ENCODE data around the gene BAIAP2. TPM values are rescaled to one million over a fixed set of nuclear protein-coding genes. Genes with fewer than 3 reads are reported as not detected.
"Not testable (repeated sequence)": the region's sequence is repeated elsewhere in the genome, so short reads cannot be mapped to it uniquely, and the experiment has no call there.

The BAIAP2 gene
- total RNA-seq, 1 experiment from 2014 or later, result 58.0 TPM

GRCh38 chr17:81153340-81153803, 118.4 kb downstream of the BAIAP2 start:
- CTCF ChIA-PET, result no interaction called here
- intact Hi-C loops (cut with micrococcal nuclease; ENCODE audit: unreplicated experiment), result no loop called here
- Mint-ChIP-seq H3K4me1 (ENCODE audit: low read depth, unreplicated experiment) (no peaks in the 10 kb centered on the region), H3K4me3 (ENCODE audit: low read depth, unreplicated experiment) (no peak overlapping the region), H3K27me3 (ENCODE audit: unreplicated experiment) (peaks cover 71% of the 10 kb centered on the region), H3K36me3 (ENCODE audit: insufficient read depth, unreplicated experiment) (no peaks in the 10 kb centered on the region), H3K27ac (ENCODE audit: unreplicated experiment) (no peak overlapping the region), H3K9me3 (ENCODE audit: low read depth, unreplicated experiment) (no peaks in the 10 kb centered on the region)
- no peak for TF ChIP-seq CTCF (IDR thresholded peaks at IDR 0.05; ENCODE audit: unreplicated experiment)
- no TSS peak for BruUV-seq (replicated peaks)
- DNase-seq, result no peak

DNA sequence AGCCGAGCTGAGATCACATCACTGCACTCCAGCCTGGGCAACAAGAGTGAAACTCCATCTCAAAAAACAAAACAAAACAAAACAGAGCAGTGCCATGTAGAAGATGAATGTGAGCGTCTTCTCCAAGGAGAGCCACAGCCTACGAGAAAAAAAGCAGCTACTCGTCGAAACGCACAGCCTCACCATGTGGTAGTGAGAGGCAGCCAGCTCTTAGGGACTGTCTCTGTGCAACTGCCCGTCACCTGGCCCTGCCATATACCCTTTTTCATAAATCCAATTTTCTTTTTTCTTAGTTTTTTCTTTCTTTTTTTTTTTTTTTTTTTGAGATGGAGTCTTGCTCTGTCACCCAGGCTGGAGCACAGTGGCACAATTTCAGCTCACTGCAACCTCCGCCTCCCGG, 119.1 kb downstream of the BAIAP2 start:
- H3K27ac Mint-ChIP-seq (ENCODE audit: unreplicated experiment); BruUV-seq (replicated peaks); DNase-seq; H3K4me3 Mint-ChIP-seq (ENCODE audit: low read depth, unreplicated experiment); H3K36me3 Mint-ChIP-seq (ENCODE audit: insufficient read depth, unreplicated experiment); intact Hi-C loops (cut with micrococcal nuclease; ENCODE audit: unreplicated experiment); H3K4me1 Mint-ChIP-seq (ENCODE audit: low read depth, unreplicated experiment); H3K9me3 Mint-ChIP-seq (ENCODE audit: low read depth, unreplicated experiment): not testable (repeated sequence)
- CTCF ChIA-PET, result interaction anchor here (0.7 kb wide), 1 partner anchor 11 kb away, joined by 4 read pairs; no protein-coding TSS in a partner anchor
- peaks cover 71% of the 10 kb centered on the region for H3K27me3 Mint-ChIP-seq (ENCODE audit: unreplicated experiment)

DNA sequence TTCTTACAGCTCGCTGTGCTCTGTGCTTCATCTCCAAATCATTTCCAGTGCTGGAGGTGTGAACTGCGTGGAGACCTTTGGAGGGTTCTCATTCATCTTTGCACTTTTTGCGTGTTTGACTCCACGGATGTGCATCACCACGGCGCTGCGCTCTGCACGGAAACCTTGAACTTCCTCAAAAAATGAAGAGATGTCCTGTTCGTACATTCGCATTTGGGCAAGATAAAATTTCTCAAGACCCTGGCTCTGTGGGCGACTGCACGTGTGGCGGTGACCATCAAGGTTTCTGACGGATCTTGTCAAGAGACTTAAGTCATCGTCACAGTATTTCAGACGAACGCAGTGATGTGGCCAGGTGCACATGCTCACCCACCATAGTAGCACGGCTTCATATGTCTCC, 120.0 kb downstream of the BAIAP2 start:
- Mint-ChIP-seq H3K27me3 (ENCODE audit: unreplicated experiment) (peaks cover 67% of the 10 kb centered on the region), H3K36me3 (ENCODE audit: insufficient read depth, unreplicated experiment) (no peaks in the 10 kb centered on the region), H3K4me1 (ENCODE audit: low read depth, unreplicated experiment) (no peaks in the 10 kb centered on the region), H3K9me3 (ENCODE audit: low read depth, unreplicated experiment) (no peaks in the 10 kb centered on the region), H3K27ac (ENCODE audit: unreplicated experiment) (no peak overlapping the region), H3K4me3 (ENCODE audit: low read depth, unreplicated experiment) (no peak overlapping the region)
- no peak for TF ChIP-seq CTCF (IDR thresholded peaks at IDR 0.05; ENCODE audit: unreplicated experiment)
- intact Hi-C loops (cut with micrococcal nuclease; ENCODE audit: unreplicated experiment), result no loop called here
- DNase-seq, result no peak
- no TSS peak for BruUV-seq (replicated peaks)
- CTCF ChIA-PET, result no interaction called here

DNA sequence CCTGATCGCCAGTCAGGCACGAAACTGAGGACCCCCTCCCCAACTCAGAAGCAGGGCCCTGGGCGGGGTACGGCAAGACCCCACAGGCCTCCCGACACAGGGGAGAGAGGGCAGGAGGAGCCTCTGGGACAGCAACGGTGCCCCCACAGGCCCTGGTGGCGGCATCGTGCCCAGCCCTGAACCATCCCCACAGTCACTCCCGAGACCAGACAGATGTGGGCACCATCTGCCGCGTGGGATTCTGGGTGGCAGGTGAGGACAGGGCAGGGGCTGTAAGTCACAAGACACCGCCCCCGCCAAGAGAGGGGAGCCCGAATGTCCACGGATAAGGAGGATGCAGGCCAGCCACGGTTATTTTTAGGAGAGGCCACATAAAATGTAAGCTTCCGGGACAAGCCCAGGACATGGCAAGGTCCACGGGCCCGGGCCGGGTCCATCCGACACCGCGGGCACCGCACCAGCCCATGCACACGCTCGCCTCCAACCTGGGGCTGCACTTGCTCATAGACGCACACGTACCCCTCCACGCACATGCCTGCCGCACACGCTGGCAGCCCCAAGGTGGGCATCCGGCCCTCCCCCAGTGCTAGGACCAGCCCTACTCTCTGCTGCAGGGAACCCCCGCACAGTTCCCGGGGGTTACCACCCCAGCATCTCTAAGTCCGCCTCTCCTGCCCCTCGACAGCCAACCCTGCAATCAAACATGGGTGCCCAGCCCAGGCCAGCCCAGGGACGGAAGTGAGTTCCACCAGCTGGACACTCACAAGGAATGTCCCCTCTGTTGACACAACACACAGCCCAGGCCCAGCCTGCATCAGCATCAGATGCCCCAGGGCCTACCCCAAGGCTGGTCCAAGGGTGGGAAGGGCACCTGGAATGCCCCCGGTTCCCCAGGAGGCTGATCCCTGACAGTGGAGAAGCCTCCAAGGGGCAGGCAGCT, 122.2 kb downstream of the BAIAP2 start:
- intact Hi-C loops (cut with micrococcal nuclease; ENCODE audit: unreplicated experiment), result no loop called here

More for the DNA sequence above, 122.2 kb downstream of the BAIAP2 start:
- no peak overlapping the region for H3K4me3 Mint-ChIP-seq (ENCODE audit: low read depth, unreplicated experiment)
- peaks cover 64% of the 10 kb centered on the region for H3K27me3 Mint-ChIP-seq (ENCODE audit: unreplicated experiment)
- no peaks in the 10 kb centered on the region for H3K36me3 Mint-ChIP-seq (ENCODE audit: insufficient read depth, unreplicated experiment)
- CTCF ChIA-PET, result no interaction called here
- no peaks in the 10 kb centered on the region for H3K4me1 Mint-ChIP-seq (ENCODE audit: low read depth, unreplicated experiment)
- BruUV-seq (replicated peaks), result no TSS peak
- no peak overlapping the region for H3K27ac Mint-ChIP-seq (ENCODE audit: unreplicated experiment)
- no peaks in the 10 kb centered on the region for H3K9me3 Mint-ChIP-seq (ENCODE audit: low read depth, unreplicated experiment)
- no peak for TF ChIP-seq CTCF (IDR thresholded peaks at IDR 0.05; ENCODE audit: unreplicated experiment)
- no peak for DNase-seq
